Kidney (tissue), 14 donors: ENCODE measurements around the gene HSPA1A. TPM values are rescaled to one million over a fixed set of nuclear protein-coding genes. Genes with fewer than 3 reads are reported as not detected.

ENCODE experiments used
- DNase-seq, 5 donors: peaks; one replicate each; pipeline ENCODE4 v3.0.0-alpha.2; 2013 to 2020
- FAIRE-seq: peaks from 2 replicates; lab custom pipeline; 2012; peaks lifted over from hg19 to GRCh38; lab: Jason Lieb, UNC
- H3K27ac ChIP-seq, 2 donors: one replicate each; pipeline ENCODE4 v1.7.0; 2013; ENCODE audit warnings: low read depth in 2 of 2, low read length in 2 of 2, inconsistent platforms in 1 of 2
- H3K27me3 ChIP-seq: one replicate; pipeline ENCODE4 v1.7.1; 2013; ENCODE audit warnings: low read length, inconsistent platforms; ENCODE audit not compliant: control insufficient read depth, insufficient read depth
- H3K36me3 ChIP-seq, 3 donors: one replicate each; pipeline versions ENCODE4 v1.7.0 to v1.7.1; 2013; ENCODE audit warnings: low read length in 3 of 3, control low read depth in 1 of 3, inconsistent platforms in 1 of 3; ENCODE audit not compliant: insufficient read depth in 3 of 3, control insufficient read depth in 2 of 3
- H3K4me1 ChIP-seq, 3 donors: one replicate each; pipeline versions ENCODE4 v1.7.0 to v1.7.1; 2013; ENCODE audit warnings: low read length in 3 of 3, inconsistent platforms in 1 of 3, low read depth in 1 of 3; ENCODE audit not compliant: control insufficient read depth in 2 of 3, insufficient read depth in 2 of 3
- H3K4me3 ChIP-seq, 3 donors: one replicate each; pipeline versions ENCODE4 v1.7.0 to v1.8.1; 2013; ENCODE audit warnings: low read length in 3 of 3, control low read depth in 1 of 3, inconsistent platforms in 1 of 3
- H3K9ac ChIP-seq, 3 donors: one replicate each; pipeline versions ENCODE4 v1.7.0 to v1.7.1; 2013; ENCODE audit warnings: low read length in 3 of 3, control low read depth in 1 of 3, inconsistent platforms in 1 of 3
- H3K9me3 ChIP-seq, 3 donors: one replicate each; pipeline versions ENCODE4 v1.7.0 to v1.7.1; 2013; ENCODE audit warnings: low read length in 3 of 3, control low read depth in 1 of 3, inconsistent platforms in 1 of 3; ENCODE audit not compliant: control insufficient read depth in 2 of 3, insufficient read depth in 1 of 3
- CTCF ChIP-seq: IDR thresholded peaks from 3 replicates; pipeline ENCODE4 v1.5.1; 2012; ENCODE audit warnings: mild to moderate bottlenecking, moderate library complexity, borderline replicate concordance; ENCODE audit not compliant: insufficient read depth; ENCODE audit errors: extremely low read depth
- intact Hi-C: fragments of 100-400 bp; cut with DNase I; formaldehyde crosslinking; loops from one replicate; pipeline ENCODE4 v1.11.1; 2022
- polyA plus RNA-seq: library from polyadenylated mRNA; stranded (reverse); fragments of 350-450 nt; fragmentation: Illumina TruSeq; extraction: RNeasy Lipid Tissue Mini Kit (QIAGEN cat#74804); gene quantifications from one replicate; pipeline ENCODE4 v1.2.3, GENCODE V29; 2014; ENCODE audit warnings: low read depth, low replicate concordance; ENCODE audit not compliant: insufficient read depth
- total RNA-seq: library from RNA; stranded (reverse); fragmentation: NEBNext Ultra II Directional; extraction: Animal tissue kit (Norgen Biotek cat#: 25700); gene quantifications from one replicate; pipeline ENCODE4 v1.2.1, GENCODE V29; 2021
- donor health status: control.
- donor health status: control.
- donor health status: control.
- donor health status: control.
- donor health status: control.
- donor health status: DM: yes; HTN: yes; CAD: no.
- donor health status: Normal renal cell carcinoma (clear cell type).

HSPA1A gene
- total and polyA plus RNA-seq, 2 donors from 2014 or later = 133 to 209 TPM

- Histone ChIP-seq H3K4me1 (peaks cover 4 to 21% (median 17%) of the 10 kb centered on the region in 3 donors), H3K9ac (peak overlapping the region; percentile 60 to 100 (median 95)), H3K27me3 (no peaks in the 10 kb centered on the region), H3K9me3 (no peaks in the 10 kb centered on the region), H3K36me3 (peaks cover 5 to 12% (median 9%) of the 10 kb centered on the region in 3 donors), H3K27ac (peak overlapping the region; percentile 95 to 99), H3K4me3 (peak overlapping the region; percentile 83 to 95 (median 90))
- TF ChIP-seq CTCF = no peak
- intact Hi-C loops = no loop called here
- FAIRE-seq = no peak
- peak; percentile 91 to 97 (median 94) for DNase-seq
Observed at GRCh38 chr6:31834367-31835250, 19.3 kb downstream of the HSPA1A start.

- intact Hi-C loops = no loop called here
- TF ChIP-seq CTCF = no peak
- H3K4me1 ChIP-seq = peaks cover 4 to 21% (median 17%) of the 10 kb centered on the region in 3 donors
- no peaks in the 10 kb centered on the region for H3K27me3 ChIP-seq
- H3K9me3 ChIP-seq = no peaks in the 10 kb centered on the region
- FAIRE-seq (no peak), DNase-seq (peak in 2 of 5 donors; percentile 37 to 48)
- H3K36me3 ChIP-seq = peaks cover 5 to 16% (median 16%) of the 10 kb centered on the region in 3 donors
- peak overlapping the region; percentile 54 to 95 (median 90) for H3K4me3 ChIP-seq
- H3K27ac ChIP-seq = peak overlapping the region; percentile 60 to 62
- H3K9ac ChIP-seq = peak overlapping the region; percentile 31 to 95 (median 63)
Observed at GRCh38 chr6:31836047-31836473, 20.7 kb downstream of the HSPA1A start.

- FAIRE-seq = no peak
- H3K4me3 ChIP-seq = peak overlapping the region; percentile 54 to 95 (median 90)
Observed at GRCh38 chr6:31836474-31837368, 21.4 kb downstream of the HSPA1A start.

More at GRCh38 chr6:31836474-31837368, 21.4 kb downstream of the HSPA1A start:
- H3K9ac ChIP-seq = peak overlapping the region; percentile 31 to 95 (median 63)
- H3K27me3 ChIP-seq = no peaks in the 10 kb centered on the region
- H3K36me3 ChIP-seq = peaks cover 5 to 16% (median 16%) of the 10 kb centered on the region in 3 donors
- H3K9me3 ChIP-seq = no peaks in the 10 kb centered on the region
- peak in 1 of 5 donors; percentile 13 for DNase-seq
- intact Hi-C loops = no loop called here
- peak overlapping the region; percentile 60 to 62 for H3K27ac ChIP-seq
- peaks cover 4 to 21% (median 17%) of the 10 kb centered on the region in 3 donors for H3K4me1 ChIP-seq
- TF ChIP-seq CTCF = no peak
